GM12874 (cell line): ENCODE results near the gene PIK3R2.

Source experiments
- CTCF ChIP-seq: IDR thresholded peaks from 2 replicates; pipeline ENCODE4 v1.5.1; 2011; ENCODE audit warnings: low read depth, mild to moderate bottlenecking, control low read depth, low read length, moderate library complexity; ENCODE audit not compliant: insufficient read depth

PIK3R2 gene

GRCh38 chr19:18204394-18205199 is 51.6 kb downstream of the PIK3R2 start:
- no peak for TF ChIP-seq CTCF

- TF ChIP-seq CTCF = no peak
Measured at GRCh38 chr19:18205200-18205892, 52.4 kb downstream of the PIK3R2 start.

- TF ChIP-seq CTCF = no peak
Measured at GRCh38 chr19:18206018-18206417, 53.1 kb downstream of the PIK3R2 start.

GRCh38 chr19:18208098-18208951 is 55.4 kb downstream of the PIK3R2 start:
- TF ChIP-seq CTCF = peak; percentile 83

GRCh38 chr19:18211683-18212082 is 58.7 kb downstream of the PIK3R2 start:
- TF ChIP-seq CTCF = no peak

- no peak for TF ChIP-seq CTCF
Measured at GRCh38 chr19:18214779-18215433, 61.9 kb downstream of the PIK3R2 start.
